ENCODE results near the gene SLC15A1.

The SLC15A1 gene

DNA sequence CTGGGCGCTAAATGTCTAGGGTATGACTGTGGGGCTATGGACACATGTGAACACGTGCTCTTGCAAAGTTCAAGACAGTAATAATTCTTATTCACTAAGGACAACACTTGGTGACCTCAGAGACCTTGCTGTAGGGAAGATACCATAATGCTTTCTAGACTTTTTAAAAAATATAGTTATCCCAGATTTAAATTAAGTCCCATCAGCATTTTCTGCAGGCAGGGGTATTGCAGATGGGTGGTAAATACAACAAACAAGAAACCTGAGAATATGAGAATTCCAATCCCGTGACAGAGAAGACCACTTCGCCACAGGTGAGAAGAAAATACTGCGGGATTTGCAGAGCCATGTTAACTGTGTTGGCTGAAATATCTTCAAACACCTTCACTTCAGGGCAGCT, 65.2 kb downstream of the SLC15A1 start:
- TF ChIP-seq, protein P1, sequence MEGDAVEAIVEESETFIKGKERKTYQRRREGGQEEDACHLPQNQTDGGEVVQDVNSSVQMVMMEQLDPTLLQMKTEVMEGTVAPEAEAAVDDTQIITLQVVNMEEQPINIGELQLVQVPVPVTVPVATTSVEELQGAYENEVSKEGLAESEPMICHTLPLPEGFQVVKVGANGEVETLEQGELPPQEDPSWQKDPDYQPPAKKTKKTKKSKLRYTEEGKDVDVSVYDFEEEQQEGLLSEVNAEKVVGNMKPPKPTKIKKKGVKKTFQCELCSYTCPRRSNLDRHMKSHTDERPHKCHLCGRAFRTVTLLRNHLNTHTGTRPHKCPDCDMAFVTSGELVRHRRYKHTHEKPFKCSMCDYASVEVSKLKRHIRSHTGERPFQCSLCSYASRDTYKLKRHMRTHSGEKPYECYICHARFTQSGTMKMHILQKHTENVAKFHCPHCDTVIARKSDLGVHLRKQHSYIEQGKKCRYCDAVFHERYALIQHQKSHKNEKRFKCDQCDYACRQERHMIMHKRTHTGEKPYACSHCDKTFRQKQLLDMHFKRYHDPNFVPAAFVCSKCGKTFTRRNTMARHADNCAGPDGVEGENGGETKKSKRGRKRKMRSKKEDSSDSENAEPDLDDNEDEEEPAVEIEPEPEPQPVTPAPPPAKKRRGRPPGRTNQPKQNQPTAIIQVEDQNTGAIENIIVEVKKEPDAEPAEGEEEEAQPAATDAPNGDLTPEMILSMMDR (IDR thresholded peaks at IDR 0.05; ENCODE audit: low read depth, low read length): no peak
- DNase-seq (ENCODE audit: extremely low read depth, low read depth): no peak

DNA sequence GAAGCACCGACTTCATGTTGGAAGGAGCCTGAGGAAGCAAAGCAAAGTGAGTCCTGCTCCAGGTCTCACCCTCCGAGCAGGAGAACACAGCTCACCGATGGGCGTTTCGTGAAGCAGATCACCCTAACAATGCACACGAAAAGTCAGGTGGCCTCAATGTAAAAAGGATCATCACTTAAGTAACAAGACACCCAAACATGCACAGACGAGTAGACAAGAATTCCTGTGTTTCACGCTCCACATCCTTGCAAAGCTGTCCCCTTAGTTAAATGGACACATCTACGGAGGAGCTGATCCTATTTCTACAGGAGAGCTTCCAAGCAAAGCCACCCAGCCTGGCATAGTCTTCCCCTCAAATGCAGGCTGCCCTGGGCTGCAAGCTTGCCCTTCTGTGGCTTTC, 66.2 kb downstream of the SLC15A1 start:
- TF ChIP-seq, protein P1 (IDR thresholded peaks at IDR 0.05; ENCODE audit: low read depth, low read length): no peak
- no peak for DNase-seq (ENCODE audit: extremely low read depth, low read depth)

- no peak for DNase-seq (ENCODE audit: extremely low read depth, low read depth)
- TF ChIP-seq, protein P1 (IDR thresholded peaks at IDR 0.05; ENCODE audit: low read depth, low read length): no peak; the same call in 1 of the 2 replicates
These were observed 67.3 kb downstream of the SLC15A1 start for GRCh38 chr13:98685146-98685545.

DNA sequence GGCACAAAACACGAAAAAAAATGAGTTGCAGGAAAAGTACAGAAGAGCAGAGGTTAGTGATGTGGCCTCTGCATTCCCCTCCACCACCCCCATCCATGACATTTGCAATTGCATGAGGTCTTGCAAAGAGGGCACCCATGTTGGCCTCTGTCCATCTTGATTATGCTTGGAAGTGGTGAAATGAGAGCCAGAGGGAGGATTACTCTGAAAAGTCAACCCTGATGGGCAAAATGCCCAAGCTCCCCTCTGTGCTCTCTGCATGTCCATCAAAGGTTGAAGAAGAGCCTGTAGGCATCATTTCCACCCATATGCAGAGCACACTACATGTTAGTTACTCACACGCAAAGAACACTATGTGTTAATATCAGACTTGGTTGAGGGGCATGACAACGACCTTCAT, 71.4 kb downstream of the SLC15A1 start:
- TF ChIP-seq, protein P1 (IDR thresholded peaks at IDR 0.05; ENCODE audit: low read depth, low read length): no peak
- no peak for DNase-seq (ENCODE audit: extremely low read depth, low read depth)

GRCh38 chr13:98678741-98679140, 73.7 kb downstream of the SLC15A1 start:
- no peak for DNase-seq (ENCODE audit: extremely low read depth, low read depth)
- TF ChIP-seq, protein P1 (IDR thresholded peaks at IDR 0.05; ENCODE audit: low read depth, low read length): no peak

- DNase-seq (ENCODE audit: extremely low read depth, low read depth): no peak
- TF ChIP-seq, protein P1 (IDR thresholded peaks at IDR 0.05; ENCODE audit: low read depth, low read length): no peak
These were observed 75.1 kb downstream of the SLC15A1 start for GRCh38 chr13:98677398-98677797.

DNA sequence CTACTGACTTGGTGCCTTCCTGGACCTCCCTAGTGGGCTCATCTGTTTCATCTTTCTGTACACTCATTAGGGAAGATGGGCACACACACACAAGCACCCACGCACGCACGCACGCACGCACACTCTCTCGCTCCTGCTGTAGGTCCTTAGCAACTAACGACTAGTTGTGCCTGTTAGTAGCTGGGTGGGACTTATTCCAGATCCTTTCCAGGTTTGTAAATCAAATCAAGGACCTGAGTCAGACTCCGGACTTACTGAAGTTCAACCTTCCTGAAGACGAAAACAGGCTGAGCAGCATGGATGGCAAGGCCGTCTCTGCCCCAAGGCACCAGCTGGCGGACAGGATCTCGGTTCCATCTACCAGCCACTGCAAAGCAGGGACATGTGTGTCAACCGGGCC, 76.2 kb downstream of the SLC15A1 start:
- DNase-seq (ENCODE audit: extremely low read depth, low read depth): no peak
- TF ChIP-seq, protein P1 (IDR thresholded peaks at IDR 0.05; ENCODE audit: low read depth, low read length): no peak

All from AG09319 (cell line).